HEK293 (cell line): ENCODE results near the gene JAML.

Experiments
- YY1 ChIP-seq: fragments of 450-650 bp; formaldehyde crosslinking; IDR thresholded peaks from 2 replicates; pipeline ENCODE4 v1.5.1; 2018; ENCODE audit warnings: missing biosample characterization, missing genetic modification characterization
- ZBTB1 ChIP-seq: fragments of 450-650 bp; formaldehyde crosslinking; IDR thresholded peaks from 2 replicates; pipeline ENCODE4 v1.5.1; 2016; ENCODE audit warnings: missing biosample characterization, missing genetic modification characterization
- ZFP3 ChIP-seq: fragments of 450-650 bp; formaldehyde crosslinking; IDR thresholded peaks from 2 replicates; pipeline ENCODE4 v1.5.1; 2016; ENCODE audit warnings: low read depth, missing biosample characterization, missing genetic modification characterization
- ZNF221 ChIP-seq: fragments of 450-650 bp; formaldehyde crosslinking; IDR thresholded peaks from 2 replicates; pipeline ENCODE4 v1.5.1; 2017; ENCODE audit warnings: missing biosample characterization, missing genetic modification characterization, borderline replicate concordance
- ZNF274 ChIP-seq, 2 experiments: fragments of 200-500 bp in 1 of 2; fragments of 450-650 bp in 1 of 2; sonication (Bioruptor generic) in 1 of 2; formaldehyde crosslinking in 1 of 2; IDR thresholded peaks; 2 replicates each; pipeline versions ENCODE4 v1.5.1 to v1.6.1; 2014 to 2016; ENCODE audit warnings: borderline replicate concordance in 1 of 2, inconsistent platforms in 1 of 2, low read length in 1 of 2, missing biosample characterization in 1 of 2, missing genetic modification characterization in 1 of 2
- ZNF362 ChIP-seq: fragments of 450-650 bp; formaldehyde crosslinking; IDR thresholded peaks from 2 replicates; pipeline ENCODE4 v1.5.1; 2016; ENCODE audit warnings: missing biosample characterization, missing genetic modification characterization
- ZNF37A ChIP-seq: fragments of 450-650 bp; IDR thresholded peaks from 2 replicates; pipeline ENCODE4 v1.5.1; 2018; ENCODE audit warnings: missing biosample characterization, missing genetic modification characterization
- ZNF654 ChIP-seq: fragments of 450-650 bp; formaldehyde crosslinking; IDR thresholded peaks from 2 replicates; pipeline ENCODE4 v1.5.1; 2016; ENCODE audit warnings: low read depth, missing biosample characterization, missing genetic modification characterization
- ZNF707 ChIP-seq: fragments of 450-650 bp; formaldehyde crosslinking; IDR thresholded peaks from 2 replicates; pipeline ENCODE4 v1.5.1; 2016; ENCODE audit warnings: missing biosample characterization, missing genetic modification characterization
- ZNF776 ChIP-seq: fragments of 450-650 bp; formaldehyde crosslinking; IDR thresholded peaks from 2 replicates; pipeline ENCODE4 v1.5.0; 2017; ENCODE audit warnings: missing biosample characterization, missing genetic modification characterization, borderline replicate concordance
- TF ChIP-seq, protein P1 (sequence below): fragments of 450-650 bp; IDR thresholded peaks from 2 replicates; pipeline ENCODE4 v1.5.1; 2018; ENCODE audit warnings: missing biosample characterization, missing genetic modification characterization
- TF ChIP-seq, protein P2 (sequence below): fragments of 450-650 bp; formaldehyde crosslinking; IDR thresholded peaks from 2 replicates; pipeline ENCODE4 v1.5.1; 2016; ENCODE audit warnings: missing biosample characterization, missing genetic modification characterization
- TF ChIP-seq, protein P3 (sequence below): fragments of 450-650 bp; IDR thresholded peaks from 2 replicates; pipeline ENCODE4 v1.5.1; 2018; ENCODE audit warnings: missing biosample characterization, mild to moderate bottlenecking, missing genetic modification characterization

DNA sequence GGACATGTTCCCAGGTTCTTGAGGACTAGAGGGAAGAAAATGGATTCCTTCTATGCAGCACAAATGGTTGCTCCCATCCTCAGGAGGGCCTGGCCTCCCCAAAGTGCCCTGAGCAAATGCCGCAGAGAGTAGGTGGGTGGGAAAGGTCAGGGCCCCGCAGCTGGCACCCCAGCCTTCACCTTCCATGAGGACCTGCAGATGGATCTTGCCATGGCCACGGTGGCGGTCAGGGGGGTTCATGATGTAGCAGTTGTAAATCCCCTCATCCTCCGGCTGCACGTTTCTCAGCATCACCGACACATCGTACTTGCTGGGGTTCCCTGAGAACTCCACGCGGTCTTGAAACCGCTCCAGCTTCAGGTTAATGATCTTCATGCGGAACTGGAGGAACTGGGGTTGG lies 56.9 kb downstream of the JAML start:
- no peak for TF ChIP-seq ZNF274 (IDR thresholded peaks at IDR 0.05; ENCODE audit: low read length)
- TF ChIP-seq ZNF274 (tag by site-specific recombination; IDR thresholded peaks at IDR 0.05; ENCODE audit: borderline replicate concordance): no peak
- no peak for TF ChIP-seq ZNF37A
- TF ChIP-seq ZNF362: no peak
- no peak for TF ChIP-seq ZBTB1 (tag by site-specific recombination)
- TF ChIP-seq, protein P1, sequence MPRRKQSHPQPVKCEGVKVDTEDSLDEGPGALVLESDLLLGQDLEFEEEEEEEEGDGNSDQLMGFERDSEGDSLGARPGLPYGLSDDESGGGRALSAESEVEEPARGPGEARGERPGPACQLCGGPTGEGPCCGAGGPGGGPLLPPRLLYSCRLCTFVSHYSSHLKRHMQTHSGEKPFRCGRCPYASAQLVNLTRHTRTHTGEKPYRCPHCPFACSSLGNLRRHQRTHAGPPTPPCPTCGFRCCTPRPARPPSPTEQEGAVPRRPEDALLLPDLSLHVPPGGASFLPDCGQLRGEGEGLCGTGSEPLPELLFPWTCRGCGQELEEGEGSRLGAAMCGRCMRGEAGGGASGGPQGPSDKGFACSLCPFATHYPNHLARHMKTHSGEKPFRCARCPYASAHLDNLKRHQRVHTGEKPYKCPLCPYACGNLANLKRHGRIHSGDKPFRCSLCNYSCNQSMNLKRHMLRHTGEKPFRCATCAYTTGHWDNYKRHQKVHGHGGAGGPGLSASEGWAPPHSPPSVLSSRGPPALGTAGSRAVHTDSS (tag by site-specific recombination): no peak
- TF ChIP-seq ZNF776 (tag by site-specific recombination): no peak
- TF ChIP-seq, protein P2, sequence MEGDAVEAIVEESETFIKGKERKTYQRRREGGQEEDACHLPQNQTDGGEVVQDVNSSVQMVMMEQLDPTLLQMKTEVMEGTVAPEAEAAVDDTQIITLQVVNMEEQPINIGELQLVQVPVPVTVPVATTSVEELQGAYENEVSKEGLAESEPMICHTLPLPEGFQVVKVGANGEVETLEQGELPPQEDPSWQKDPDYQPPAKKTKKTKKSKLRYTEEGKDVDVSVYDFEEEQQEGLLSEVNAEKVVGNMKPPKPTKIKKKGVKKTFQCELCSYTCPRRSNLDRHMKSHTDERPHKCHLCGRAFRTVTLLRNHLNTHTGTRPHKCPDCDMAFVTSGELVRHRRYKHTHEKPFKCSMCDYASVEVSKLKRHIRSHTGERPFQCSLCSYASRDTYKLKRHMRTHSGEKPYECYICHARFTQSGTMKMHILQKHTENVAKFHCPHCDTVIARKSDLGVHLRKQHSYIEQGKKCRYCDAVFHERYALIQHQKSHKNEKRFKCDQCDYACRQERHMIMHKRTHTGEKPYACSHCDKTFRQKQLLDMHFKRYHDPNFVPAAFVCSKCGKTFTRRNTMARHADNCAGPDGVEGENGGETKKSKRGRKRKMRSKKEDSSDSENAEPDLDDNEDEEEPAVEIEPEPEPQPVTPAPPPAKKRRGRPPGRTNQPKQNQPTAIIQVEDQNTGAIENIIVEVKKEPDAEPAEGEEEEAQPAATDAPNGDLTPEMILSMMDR: no peak
- no peak for TF ChIP-seq ZNF707 (tag by site-specific recombination)
- no peak for TF ChIP-seq ZNF654
- TF ChIP-seq YY1 (tag by site-specific recombination): no peak
- TF ChIP-seq ZFP3 (tag by site-specific recombination): no peak
- no peak for TF ChIP-seq ZNF221 (tag by site-specific recombination)
- TF ChIP-seq, protein P3, sequence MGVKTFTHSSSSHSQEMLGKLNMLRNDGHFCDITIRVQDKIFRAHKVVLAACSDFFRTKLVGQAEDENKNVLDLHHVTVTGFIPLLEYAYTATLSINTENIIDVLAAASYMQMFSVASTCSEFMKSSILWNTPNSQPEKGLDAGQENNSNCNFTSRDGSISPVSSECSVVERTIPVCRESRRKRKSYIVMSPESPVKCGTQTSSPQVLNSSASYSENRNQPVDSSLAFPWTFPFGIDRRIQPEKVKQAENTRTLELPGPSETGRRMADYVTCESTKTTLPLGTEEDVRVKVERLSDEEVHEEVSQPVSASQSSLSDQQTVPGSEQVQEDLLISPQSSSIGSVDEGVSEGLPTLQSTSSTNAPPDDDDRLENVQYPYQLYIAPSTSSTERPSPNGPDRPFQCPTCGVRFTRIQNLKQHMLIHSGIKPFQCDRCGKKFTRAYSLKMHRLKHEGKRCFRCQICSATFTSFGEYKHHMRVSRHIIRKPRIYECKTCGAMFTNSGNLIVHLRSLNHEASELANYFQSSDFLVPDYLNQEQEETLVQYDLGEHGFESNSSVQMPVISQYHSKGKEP (tag by site-specific recombination): no peak
